Stimulated activated naive CD8-positive, alpha-beta T cell treated with anti-CD3 and anti-CD28 coated beads, Interleukin-15, amount 100 ng/mL, for 72 hours (primary cell): ENCODE data around the gene DCHS2.

ENCODE experiments used
- ATAC-seq: fragments of 150-1000 bp; cut with Tn5 transposase; 2 replicates; pipeline ENCODE4 v1.10.0; 2021; ENCODE audit warnings: mild to moderate bottlenecking, moderate library complexity
- DNase-seq, 2 donors: peaks; one replicate each; pipeline ENCODE4 v3.0.0; 2021 to 2022
- H3K27ac Mint-ChIP-seq, 2 donors: one replicate each; pipeline ENCODE4 v1.8.0; 2022; ENCODE audit warnings: mild to moderate bottlenecking in 2 of 2, mixed read lengths in 2 of 2, moderate library complexity in 2 of 2
- H3K27me3 Mint-ChIP-seq: one replicate; pipeline ENCODE4 v1.8.0; 2022; ENCODE audit warnings: mixed read lengths
- H3K4me1 Mint-ChIP-seq: one replicate; pipeline ENCODE4 v1.8.0; 2022; ENCODE audit warnings: mild to moderate bottlenecking, mixed read lengths
- H3K4me3 Mint-ChIP-seq, 2 donors: one replicate each; pipeline ENCODE4 v1.8.0; 2022; ENCODE audit warnings: mild to moderate bottlenecking in 2 of 2, mixed read lengths in 2 of 2, moderate library complexity in 1 of 2
- H3K9me3 Mint-ChIP-seq, 2 donors: one replicate each; pipeline ENCODE4 v1.8.0; 2022; ENCODE audit warnings: mixed read lengths in 2 of 2

Gene DCHS2

GRCh38 chr4:154491341-154492271 is at the start of gene DCHS2:
Gene DCHS2 (minus strand): TSS chr4:154491799. CDS start chr4:154491355, 444 bp downstream.
- Mint-ChIP-seq H3K27ac (no peak within 1 kb of the TSS), H3K4me1 (peaks cover 25% of the 10 kb centered on the region), H3K27me3 (peaks cover 72% of the 10 kb centered on the region), H3K9me3 (no peaks in the 10 kb centered on the region), H3K4me3 (peak within 1 kb of the TSS; percentile 84 to 86)
- ATAC-seq (peak; percentile 69), DNase-seq (peak; percentile 15 to 27)

- Mint-ChIP-seq H3K9me3 (no peaks in the 10 kb centered on the region), H3K27ac (no peak overlapping the region), H3K4me1 (no peaks in the 10 kb centered on the region), H3K27me3 (no peaks in the 10 kb centered on the region), H3K4me3 (no peak overlapping the region)
- DNase-seq (no peak), ATAC-seq (no peak)
Observed at GRCh38 chr4:154534296-154534695, 42.7 kb upstream of the DCHS2 start.

- Mint-ChIP-seq H3K9me3 (no peaks in the 10 kb centered on the region), H3K27me3 (peaks cover 24% of the 10 kb centered on the region), H3K27ac (no peak overlapping the region), H3K4me3 (no peak overlapping the region), H3K4me1 (no peaks in the 10 kb centered on the region)
- no peak for ATAC-seq
- no peak for DNase-seq
Observed at GRCh38 chr4:154529728-154530519, 38.3 kb upstream of the DCHS2 start.

- H3K4me3 Mint-ChIP-seq = no peak overlapping the region
- no peaks in the 10 kb centered on the region for H3K4me1 Mint-ChIP-seq
- H3K27me3 Mint-ChIP-seq = peaks cover 27% of the 10 kb centered on the region
- DNase-seq (no peak), ATAC-seq (no peak)
- no peaks in the 10 kb centered on the region for H3K9me3 Mint-ChIP-seq
- H3K27ac Mint-ChIP-seq = no peak overlapping the region
Observed at GRCh38 chr4:154528869-154529268, 37.3 kb upstream of the DCHS2 start.

- Mint-ChIP-seq H3K27ac (no peak overlapping the region), H3K9me3 (no peaks in the 10 kb centered on the region), H3K4me3 (no peak overlapping the region), H3K27me3 (peaks cover 39% of the 10 kb centered on the region), H3K4me1 (no peaks in the 10 kb centered on the region)
- DNase-seq = no peak
- no peak for ATAC-seq
Observed at GRCh38 chr4:154527308-154527707, 35.7 kb upstream of the DCHS2 start.

- H3K4me1 Mint-ChIP-seq = no peaks in the 10 kb centered on the region
- no peak overlapping the region for H3K27ac Mint-ChIP-seq
- H3K9me3 Mint-ChIP-seq = no peaks in the 10 kb centered on the region
- no peak overlapping the region for H3K4me3 Mint-ChIP-seq
- H3K27me3 Mint-ChIP-seq = peaks cover 41% of the 10 kb centered on the region
- ATAC-seq (no peak), DNase-seq (no peak)
Observed at GRCh38 chr4:154526151-154526550, 34.6 kb upstream of the DCHS2 start.

- H3K9me3 Mint-ChIP-seq = no peaks in the 10 kb centered on the region
- ATAC-seq = no peak
- H3K4me3 Mint-ChIP-seq = no peak overlapping the region
- H3K27ac Mint-ChIP-seq = no peak overlapping the region
- DNase-seq = no peak
- no peaks in the 10 kb centered on the region for H3K4me1 Mint-ChIP-seq
- H3K27me3 Mint-ChIP-seq = peaks cover 63% of the 10 kb centered on the region
Observed at GRCh38 chr4:154521607-154522006, 30.0 kb upstream of the DCHS2 start.

GRCh38 chr4:154519214-154519613 is 27.6 kb upstream of the DCHS2 start:
- Mint-ChIP-seq H3K9me3 (no peaks in the 10 kb centered on the region), H3K27me3 (peaks cover 56% of the 10 kb centered on the region), H3K27ac (peak overlapping the region in 1 of 2 donors; percentile 84), H3K4me1 (no peaks in the 10 kb centered on the region), H3K4me3 (no peak overlapping the region)
- DNase-seq = no peak
- no peak for ATAC-seq

GRCh38 chr4:154517591-154517990 is 26.0 kb upstream of the DCHS2 start:
- no peak overlapping the region for H3K4me3 Mint-ChIP-seq
- ATAC-seq (no peak), DNase-seq (no peak)
- peaks cover 59% of the 10 kb centered on the region for H3K27me3 Mint-ChIP-seq
- H3K4me1 Mint-ChIP-seq = no peaks in the 10 kb centered on the region
- H3K9me3 Mint-ChIP-seq = no peaks in the 10 kb centered on the region
- H3K27ac Mint-ChIP-seq = no peak overlapping the region

- H3K27me3 Mint-ChIP-seq = peaks cover 65% of the 10 kb centered on the region
- DNase-seq (no peak), ATAC-seq (no peak)
Observed at GRCh38 chr4:154516318-154517029, 24.9 kb upstream of the DCHS2 start.

GRCh38 chr4:154511981-154512380 is 20.4 kb upstream of the DCHS2 start:
- Mint-ChIP-seq H3K4me3 (no peak overlapping the region), H3K4me1 (no peaks in the 10 kb centered on the region), H3K9me3 (no peaks in the 10 kb centered on the region), H3K27ac (no peak overlapping the region), H3K27me3 (peaks cover 44% of the 10 kb centered on the region)
- no peak for ATAC-seq
- no peak for DNase-seq

More at GRCh38 chr4:154516318-154517029, 24.9 kb upstream of the DCHS2 start:
- no peaks in the 10 kb centered on the region for H3K9me3 Mint-ChIP-seq
- H3K4me1 Mint-ChIP-seq = no peaks in the 10 kb centered on the region
- H3K27ac Mint-ChIP-seq = no peak overlapping the region
- H3K4me3 Mint-ChIP-seq = no peak overlapping the region

- H3K27me3 Mint-ChIP-seq = peaks cover 45% of the 10 kb centered on the region
- H3K27ac Mint-ChIP-seq = no peak overlapping the region
Observed at GRCh38 chr4:154511548-154511947, 19.9 kb upstream of the DCHS2 start.

GRCh38 chr4:154507156-154507555 is 15.6 kb upstream of the DCHS2 start:
- H3K4me1 Mint-ChIP-seq = no peaks in the 10 kb centered on the region
- peaks cover 41% of the 10 kb centered on the region for H3K27me3 Mint-ChIP-seq
- no peak overlapping the region for H3K27ac Mint-ChIP-seq
- no peak for ATAC-seq
- DNase-seq = no peak
- no peaks in the 10 kb centered on the region for H3K9me3 Mint-ChIP-seq
- no peak overlapping the region for H3K4me3 Mint-ChIP-seq

More at GRCh38 chr4:154511548-154511947, 19.9 kb upstream of the DCHS2 start:
- H3K4me3 Mint-ChIP-seq = no peak overlapping the region
- DNase-seq = no peak
- ATAC-seq = no peak
- H3K4me1 Mint-ChIP-seq = no peaks in the 10 kb centered on the region
- no peaks in the 10 kb centered on the region for H3K9me3 Mint-ChIP-seq

- H3K27me3 Mint-ChIP-seq = peaks cover 32% of the 10 kb centered on the region
- H3K27ac Mint-ChIP-seq = no peak overlapping the region
- no peaks in the 10 kb centered on the region for H3K9me3 Mint-ChIP-seq
- DNase-seq (no peak), ATAC-seq (no peak)
- no peak overlapping the region for H3K4me3 Mint-ChIP-seq
- no peaks in the 10 kb centered on the region for H3K4me1 Mint-ChIP-seq
Observed at GRCh38 chr4:154506253-154506652, 14.7 kb upstream of the DCHS2 start.

GRCh38 chr4:154503598-154503997 is 12.0 kb upstream of the DCHS2 start:
- no peaks in the 10 kb centered on the region for H3K4me1 Mint-ChIP-seq
- no peak overlapping the region for H3K4me3 Mint-ChIP-seq
- peaks cover 42% of the 10 kb centered on the region for H3K27me3 Mint-ChIP-seq
- no peaks in the 10 kb centered on the region for H3K9me3 Mint-ChIP-seq
- no peak overlapping the region for H3K27ac Mint-ChIP-seq
- no peak for DNase-seq
- no peak for ATAC-seq
